RWPE2 (cell line): ENCODE measurements around the gene L3MBTL4.
"Not testable (repeated sequence)": the region's sequence is repeated elsewhere in the genome, so short reads cannot be mapped to it uniquely, and the experiment has no call there.

ENCODE experiments used
- ATAC-seq: fragments of 200-7000 bp; cut with Tn5 transposase; 3 replicates; pipeline ENCODE4 v1.9.1; 2021; ENCODE audit warnings: low read depth
- DNase-seq: peaks from one replicate; pipeline ENCODE4 v3.0.0-alpha.2; 2020; ENCODE audit warnings: low spot score
- H3K27ac ChIP-seq: fragments of 450-650 bp; 2 replicates; pipeline ENCODE4 v1.5.1; 2017; ENCODE audit warnings: mild to moderate bottlenecking; ENCODE audit not compliant: poor library complexity, severe bottlenecking
- H3K27me3 ChIP-seq: fragments of 250-450 bp; sonication (Bioruptor Pico); 2 replicates; pipeline ENCODE4 v1.5.1; 2021; ENCODE audit warnings: mild to moderate bottlenecking, moderate library complexity; ENCODE audit not compliant: insufficient read depth, poor library complexity, severe bottlenecking
- H3K36me3 ChIP-seq: fragments of 250-450 bp; sonication (Bioruptor Pico); 2 replicates; pipeline ENCODE4 v1.5.1; 2020; ENCODE audit warnings: low read depth, mild to moderate bottlenecking, moderate library complexity
- H3K4me1 ChIP-seq: fragments of 250-450 bp; sonication (Bioruptor Pico); 2 replicates; pipeline ENCODE4 v1.5.1; 2021; ENCODE audit warnings: mild to moderate bottlenecking, moderate library complexity; ENCODE audit not compliant: insufficient read depth, poor library complexity, severe bottlenecking
- H3K4me3 ChIP-seq: fragments of 250-450 bp; sonication (Bioruptor Pico); 2 replicates; pipeline ENCODE4 v1.5.1; 2021; ENCODE audit warnings: mild to moderate bottlenecking, moderate library complexity; ENCODE audit not compliant: severe bottlenecking
- H3K9me3 ChIP-seq: fragments of 250-450 bp; sonication (Bioruptor Pico); 2 replicates; pipeline ENCODE4 v1.5.1; 2021; ENCODE audit warnings: mild to moderate bottlenecking, moderate library complexity; ENCODE audit not compliant: severe bottlenecking
- CTCF ChIP-seq: fragments of 450-650 bp; IDR thresholded peaks from one replicate; pipeline ENCODE4 v1.5.1; 2017; ENCODE audit warnings: mild to moderate bottlenecking, moderate library complexity; ENCODE audit not compliant: poor library complexity, severe bottlenecking

L3MBTL4 gene

GRCh38 chr18:6198585-6198984, 216.1 kb downstream of the L3MBTL4 start:
- H3K27ac ChIP-seq, result no peak overlapping the region
- DNase-seq (no peak), ATAC-seq (no peak)
- no peaks in the 10 kb centered on the region for H3K27me3 ChIP-seq
- H3K4me1 ChIP-seq, result no peaks in the 10 kb centered on the region
- H3K9me3 ChIP-seq, result peaks cover 2% of the 10 kb centered on the region
- H3K36me3 ChIP-seq, result no peaks in the 10 kb centered on the region
- H3K4me3 ChIP-seq, result no peak overlapping the region
- no peak for TF ChIP-seq CTCF

DNA sequence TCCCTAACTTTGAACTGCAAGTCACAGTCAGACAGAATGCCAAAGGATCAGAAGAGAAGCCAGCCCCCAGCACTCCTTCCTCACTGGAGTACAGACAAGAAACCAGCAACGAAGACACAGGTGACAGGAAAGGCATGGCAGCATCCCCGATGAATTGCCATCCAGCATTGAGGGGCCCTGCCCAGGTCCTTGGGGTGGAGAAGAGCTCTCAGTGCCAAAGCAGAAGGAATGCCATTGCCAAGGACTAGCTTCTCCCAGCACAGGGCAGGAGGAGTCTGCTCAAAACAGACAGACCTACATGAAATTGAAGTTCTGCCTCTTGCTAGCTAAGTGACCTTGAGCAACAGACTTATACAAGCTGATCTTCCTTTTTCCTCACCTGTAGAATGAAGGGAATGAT, 220.1 kb downstream of the L3MBTL4 start:
- H3K4me1 ChIP-seq, result no peaks in the 10 kb centered on the region
- ATAC-seq (no peak), DNase-seq (no peak)
- no peak for TF ChIP-seq CTCF
- no peaks in the 10 kb centered on the region for H3K27me3 ChIP-seq
- no peak overlapping the region for H3K4me3 ChIP-seq
- H3K36me3 ChIP-seq, result no peaks in the 10 kb centered on the region
- no peak overlapping the region for H3K27ac ChIP-seq
- H3K9me3 ChIP-seq, result peaks cover 2% of the 10 kb centered on the region

GRCh38 chr18:6185782-6186181, 228.9 kb downstream of the L3MBTL4 start:
- not testable (repeated sequence) for H3K4me3 ChIP-seq, DNase-seq, H3K36me3 ChIP-seq, H3K4me1 ChIP-seq, H3K9me3 ChIP-seq, H3K27ac ChIP-seq, ATAC-seq, H3K27me3 ChIP-seq

DNA sequence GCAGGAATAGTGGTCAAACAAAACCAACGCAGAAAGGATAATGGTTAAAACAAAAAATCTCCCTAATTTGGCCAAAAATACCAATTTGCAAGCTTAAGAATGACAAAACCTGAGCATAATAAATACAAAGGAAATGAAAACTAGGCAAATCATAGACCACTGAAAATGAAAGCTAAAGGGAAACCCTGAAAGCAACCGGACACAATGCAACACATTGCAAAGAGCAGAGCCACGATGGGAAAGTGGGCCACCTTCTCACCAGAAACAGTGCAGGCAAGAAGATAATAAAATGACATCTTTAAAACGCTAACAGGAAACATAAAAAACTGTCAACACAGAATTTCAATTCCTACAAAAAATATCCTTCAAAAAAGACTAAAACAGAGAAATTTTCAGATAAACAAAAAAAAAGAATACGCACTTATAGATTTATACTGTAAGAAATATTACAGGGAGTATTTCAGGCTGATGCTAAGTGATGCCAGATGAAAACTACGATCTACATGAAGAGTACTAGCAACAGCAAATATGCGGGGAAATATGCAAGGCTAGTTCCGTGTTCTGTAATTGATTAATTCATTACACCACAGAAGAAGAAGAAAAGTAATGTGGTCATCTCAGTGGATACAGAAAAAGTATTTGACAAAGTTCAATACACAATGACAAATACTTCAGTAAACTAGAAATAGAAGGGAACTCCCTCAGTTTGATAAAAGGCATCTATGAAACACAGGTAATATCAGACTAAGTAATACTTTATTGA, 239.5 kb downstream of the L3MBTL4 start:
- H3K4me1 ChIP-seq, result no peaks in the 10 kb centered on the region
- H3K27me3 ChIP-seq, result no peaks in the 10 kb centered on the region
- no peaks in the 10 kb centered on the region for H3K9me3 ChIP-seq
- no peak overlapping the region for H3K4me3 ChIP-seq
- DNase-seq (no peak), ATAC-seq (no peak)
- no peak overlapping the region for H3K27ac ChIP-seq
- H3K36me3 ChIP-seq, result no peaks in the 10 kb centered on the region
- TF ChIP-seq CTCF, result no peak

DNA sequence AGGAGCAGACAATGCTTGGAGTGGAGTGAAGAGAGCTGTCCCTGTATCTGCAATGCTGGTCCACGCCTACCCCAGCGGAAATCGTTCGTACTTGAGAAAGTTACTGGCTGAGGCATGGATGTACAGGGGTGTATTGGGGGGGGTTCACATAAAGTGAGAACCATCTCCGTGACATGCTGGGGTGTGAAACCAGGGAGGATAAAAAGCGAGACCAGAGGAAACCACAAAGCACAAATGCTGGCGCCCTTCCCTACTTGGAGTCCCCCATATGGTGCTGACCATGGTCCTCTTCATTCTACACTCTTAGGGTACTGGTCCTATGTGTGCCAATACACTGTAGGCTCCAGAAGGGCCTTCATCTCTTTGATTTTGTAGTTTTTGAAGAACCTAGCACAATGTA, 244.1 kb downstream of the L3MBTL4 start:
- no peak for DNase-seq
- no peaks in the 10 kb centered on the region for H3K27me3 ChIP-seq
- ATAC-seq, result no peak
- H3K4me1 ChIP-seq, result no peaks in the 10 kb centered on the region
- H3K36me3 ChIP-seq, result no peaks in the 10 kb centered on the region
- H3K9me3 ChIP-seq, result no peaks in the 10 kb centered on the region
- H3K27ac ChIP-seq, result no peak overlapping the region
- no peak for TF ChIP-seq CTCF
- no peak overlapping the region for H3K4me3 ChIP-seq
